Endothelial cell of umbilical vein (primary cell): Measurements from ENCODE around the gene OOSP4A. TPM values are rescaled to one million over a fixed set of nuclear protein-coding genes. Genes with fewer than 3 reads are reported as not detected.

Experiments
- BruUV-seq: library from RNA; stranded (reverse); fragments of 400-500 nt; replicated peaks from 2 replicates; lab custom pipeline; 2021; lab: Mats Ljungman, UMichigan
- CTCF ChIA-PET: fragments of 300-600, 350-600 bp; sonication (Branson Sonifier 250); formaldehyde crosslinking; loops from one replicate; lab custom pipeline; 2021; ENCODE audit warnings: antibody characterized with exemption, inconsistent platforms; lab: Charles Lee
- POLR2A ChIA-PET: fragments of 300-600, 350-600 bp; sonication (Branson Sonifier 250); formaldehyde crosslinking; loops from one replicate; lab custom pipeline; 2021; ENCODE audit warnings: antibody characterized with exemption, inconsistent platforms; lab: Charles Lee
- DNase-seq: peaks from one replicate; pipeline ENCODE4 v3.0.0-alpha.2; 2011; ENCODE audit warnings: low read depth, low spot score
- FAIRE-seq: peaks from 2 replicates; lab custom pipeline; 2011; peaks lifted over from hg19 to GRCh38; lab: Jason Lieb, UNC
- H2AFZ ChIP-seq: 2 replicates; pipeline ENCODE4 v1.6.0; 2012; ENCODE audit warnings: low read depth, low read length, control low read depth, inconsistent platforms
- H3K27ac ChIP-seq: 2 replicates; pipeline ENCODE4 v1.5.1; 2011; ENCODE audit warnings: low read depth, mild to moderate bottlenecking, control low read depth, low read length, moderate library complexity; ENCODE audit not compliant: insufficient read depth
- H3K27me3 ChIP-seq, 2 experiments: 2 replicates each; pipeline versions ENCODE4 v1.6.0 to v1.6.1; 2011; ENCODE audit warnings: low read length in 2 of 2, mixed read lengths in 1 of 2; ENCODE audit not compliant: control insufficient read depth in 2 of 2, insufficient read depth in 2 of 2
- H3K36me3 ChIP-seq, 2 experiments: 2 replicates in 1 of 2; 3 replicates in 1 of 2; pipeline ENCODE4 v1.5.1; 2011; ENCODE audit warnings: low read length in 2 of 2, mild to moderate bottlenecking in 1 of 2, moderate library complexity in 1 of 2; ENCODE audit not compliant: control insufficient read depth in 2 of 2, insufficient read depth in 2 of 2; ENCODE audit errors: extremely low read depth in 1 of 2
- H3K4me1 ChIP-seq: 3 replicates; pipeline ENCODE4 v1.5.1; 2011; ENCODE audit warnings: mild to moderate bottlenecking, low read length; ENCODE audit not compliant: control insufficient read depth, insufficient read depth; ENCODE audit errors: extremely low read depth
- H3K4me2 ChIP-seq: 2 replicates; pipeline ENCODE4 v1.6.1; 2011; ENCODE audit warnings: low read length, control low read depth, mixed read lengths; ENCODE audit not compliant: insufficient read depth
- H3K4me3 ChIP-seq, 3 experiments: fragments of 200-600 bp in 1 of 3; sonication (generic), shearing (Covaris generic) in 1 of 3; replicated peaks in 1 of 3; 2 replicates each; pipeline ENCODE4 v1.5.1; 2011 to 2016; ENCODE audit warnings: control low read depth in 3 of 3, low read length in 3 of 3, mild to moderate bottlenecking in 2 of 3, inconsistent platforms in 1 of 3, low read depth in 1 of 3, moderate library complexity in 1 of 3; ENCODE audit not compliant: insufficient read depth in 1 of 3
- H3K79me2 ChIP-seq: 2 replicates; pipeline ENCODE4 v1.6.0; 2012; ENCODE audit warnings: low read length, inconsistent platforms; ENCODE audit not compliant: control insufficient read depth, insufficient read depth
- H3K9ac ChIP-seq: replicated peaks from 2 replicates; pipeline ENCODE3; 2011; ENCODE audit warnings: low read length, control low read depth; ENCODE audit not compliant: insufficient read depth; ENCODE audit errors: extremely low read depth
- H3K9me1 ChIP-seq: replicated peaks from 3 replicates; pipeline ENCODE4 v1.6.0; 2011; ENCODE audit warnings: mild to moderate bottlenecking, low read length; ENCODE audit not compliant: control insufficient read depth, insufficient read depth; ENCODE audit errors: extremely low read depth
- H3K9me3 ChIP-seq: replicated peaks from 2 replicates; pipeline ENCODE4 v1.5.1; 2012; ENCODE audit warnings: low read length, inconsistent platforms; ENCODE audit not compliant: control insufficient read depth, insufficient read depth
- H4K20me1 ChIP-seq: replicated peaks from 2 replicates; pipeline ENCODE3; 2011; ENCODE audit warnings: mild to moderate bottlenecking, low read length; ENCODE audit not compliant: control insufficient read depth, insufficient read depth; ENCODE audit errors: extremely low read depth
- CTCF ChIP-seq, 2 donors: IDR thresholded peaks; 1 replicate in 1 of 2; 2 replicates in 1 of 2; pipeline ENCODE4 v1.5.1; 2011; ENCODE audit warnings: low read length in 2 of 2, mild to moderate bottlenecking in 2 of 2, moderate library complexity in 2 of 2, control low read depth in 1 of 2, inconsistent platforms in 1 of 2, low read depth in 1 of 2; ENCODE audit not compliant: insufficient read depth in 1 of 2; ENCODE audit errors: extremely low read depth in 1 of 2
- EZH2 ChIP-seq: IDR thresholded peaks from 2 replicates; pipeline ENCODE4 v1.6.1; 2012; ENCODE audit warnings: borderline replicate concordance, low read depth, mild to moderate bottlenecking, moderate library complexity, low read length, inconsistent platforms; ENCODE audit not compliant: severe bottlenecking
- FOS ChIP-seq: IDR thresholded peaks from 2 replicates; pipeline ENCODE4 v1.6.1; 2011; ENCODE audit warnings: mild to moderate bottlenecking, low read length, moderate library complexity, borderline replicate concordance; ENCODE audit not compliant: insufficient read depth
- GATA2 ChIP-seq: IDR thresholded peaks from 2 replicates; pipeline ENCODE4 v1.7.0; 2011; ENCODE audit warnings: low read depth, mild to moderate bottlenecking, moderate library complexity, mixed read lengths, low read length; ENCODE audit not compliant: insufficient read length, insufficient read depth
- JUN ChIP-seq: IDR thresholded peaks from 2 replicates; pipeline ENCODE4 v1.6.1; 2011; ENCODE audit warnings: borderline replicate concordance, low read depth; ENCODE audit not compliant: insufficient read length, insufficient read depth
- MAX ChIP-seq: IDR thresholded peaks from 2 replicates; pipeline ENCODE4 v1.6.1; 2011; ENCODE audit not compliant: insufficient read depth, insufficient read length
- MYC ChIP-seq: IDR thresholded peaks from one replicate; pipeline ENCODE4 v1.6.1; 2011; ENCODE audit warnings: mild to moderate bottlenecking, low read depth, low read length
- POLR2A ChIP-seq: IDR thresholded peaks from 2 replicates; pipeline ENCODE4 v1.6.1; 2012; ENCODE audit warnings: low read depth, mild to moderate bottlenecking, control low read depth, low read length
- POLR2AphosphoS5 ChIP-seq: IDR thresholded peaks from 2 replicates; pipeline ENCODE4 v1.6.1; 2012; ENCODE audit warnings: low read depth, mild to moderate bottlenecking, control low read depth, low read length, moderate library complexity; ENCODE audit not compliant: insufficient read depth
- dilution Hi-C: fragments of 300-500 bp; cut with MboI; formaldehyde crosslinking; loops from one replicate; pipeline ENCODE4 v1.15.0; 2019; ENCODE audit warnings: low sequenced_read_pairs; ENCODE audit not compliant: extremely low pct_ligation_motif_present
- intact Hi-C: fragments of 100-400 bp; cut with micrococcal nuclease; formaldehyde crosslinking; loops from one replicate; pipeline ENCODE4 v1.10.0; 2022
- polyA plus RNA-seq, 4 experiments: library from polyadenylated mRNA; depleted of rRNA in 3 of 4; stranded (reverse) in 3 of 4; unstranded in 1 of 4; fragments of >200 nt; gene quantifications; 2 replicates each; pipeline versions ENCODE4 v1.2.1 to v1.2.3, GENCODE V29; 2011 to 2012; ENCODE audit warnings: missing spikeins in 1 of 4
- total RNA-seq: library from RNA; stranded (reverse); gene quantifications from 2 replicates; pipeline ENCODE4 v1.2.3, GENCODE V29; 2021

OOSP4A gene
- total and polyA plus RNA-seq, 2 donors (not counting 3 experiments of a cell fraction or from before 2014, with no cell fraction given) = not detected

- H3K27ac ChIP-seq = no peak overlapping the region
- DNase-seq (peak; percentile 33), FAIRE-seq (no peak)
- no peaks in the 10 kb centered on the region for H3K9me1 ChIP-seq
- H3K4me2 ChIP-seq = no peak overlapping the region
- H2AFZ ChIP-seq = no peak overlapping the region
- no peaks in the 10 kb centered on the region for H3K27me3 ChIP-seq
- dilution Hi-C loops (no loop called here), intact Hi-C loops (no loop called here)
- H3K4me3 ChIP-seq = no peak overlapping the region
- TF ChIP-seq POLR2AphosphoS5 (no peak), GATA2 (no peak), POLR2A (no peak), CTCF (IDR thresholded peaks at IDR 0.05; ENCODE audit: extremely low read depth in 1 of 2, insufficient read depth in 1 of 2, low read depth in 1 of 2, low read length in 2 of 2) (no peak), MYC (no peak), FOS (no peak), EZH2 (no peak), JUN (no peak), MAX (no peak)
- no peaks in the 10 kb centered on the region for H3K9me3 ChIP-seq
- POLR2A ChIA-PET = no interaction called here
- H3K79me2 ChIP-seq = no peaks in the 10 kb centered on the region
- no peaks in the 10 kb centered on the region for H4K20me1 ChIP-seq
- no peak overlapping the region for H3K9ac ChIP-seq
- H3K36me3 ChIP-seq = no peaks in the 10 kb centered on the region
- no peaks in the 10 kb centered on the region for H3K4me1 ChIP-seq
- no TSS peak for BruUV-seq
- CTCF ChIA-PET = no interaction called here
Measured at GRCh38 chr11:59960502-59961381, 3.1 kb upstream of the OOSP4A start.
